Left lobe of liver (tissue), 2 donors: ENCODE data around the gene CBLIF. TPM values are rescaled to one million over a fixed set of nuclear protein-coding genes. Genes with fewer than 3 reads are reported as not detected.
"Not testable (repeated sequence)": the region's sequence is repeated elsewhere in the genome, so short reads cannot be mapped to it uniquely, and the experiment has no call there.

Experiments
- ATAC-seq: fragments of 200-7000 bp; cut with Tn5 transposase; one replicate; pipeline ENCODE4 v1.9.1; 2020; ENCODE audit warnings: mild to moderate bottlenecking, moderate library complexity
- DNase-seq: peaks from one replicate; pipeline ENCODE4 v3.0.0-alpha.2; 2020; ENCODE audit warnings: low spot score
- total RNA-seq: library from RNA; stranded (reverse); gene quantifications from one replicate; pipeline ENCODE4 v1.2.1, GENCODE V29; 2021
- donor health status: DM: no; HTN: no; CAD: no; lungs with moderate emphysema.
- donor health status: DM: no; HTN: yes; CAD: no.

Gene CBLIF
- total RNA-seq, 1 donor from 2014 or later: not detected

DNA sequence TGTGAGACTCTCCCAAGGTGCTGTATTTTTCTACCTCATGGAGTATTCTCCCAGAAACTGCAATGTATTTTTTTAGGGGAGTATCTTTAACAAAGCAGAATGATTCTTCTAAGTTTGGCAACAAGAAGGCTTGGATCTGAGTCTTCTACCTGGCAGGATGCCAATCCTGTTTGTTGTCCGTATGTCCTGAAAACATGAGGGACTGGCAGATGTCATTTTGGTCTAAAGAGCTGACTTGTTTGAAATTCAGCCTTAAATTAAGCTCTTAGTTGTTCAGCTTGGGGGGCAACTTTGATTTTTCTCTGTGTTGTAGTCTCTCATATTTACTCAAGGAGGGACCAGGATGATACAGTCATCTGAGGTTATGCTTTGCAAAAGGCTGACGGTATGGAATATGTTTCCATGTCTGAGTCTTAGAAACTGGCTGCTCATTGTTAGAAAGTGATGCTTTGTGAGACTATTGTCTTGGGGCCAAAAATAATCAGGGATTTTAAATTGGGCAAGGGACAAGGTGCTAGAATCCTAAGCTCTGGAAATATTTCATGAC is 44.1 kb downstream of the CBLIF start:
- no peak for DNase-seq

DNA sequence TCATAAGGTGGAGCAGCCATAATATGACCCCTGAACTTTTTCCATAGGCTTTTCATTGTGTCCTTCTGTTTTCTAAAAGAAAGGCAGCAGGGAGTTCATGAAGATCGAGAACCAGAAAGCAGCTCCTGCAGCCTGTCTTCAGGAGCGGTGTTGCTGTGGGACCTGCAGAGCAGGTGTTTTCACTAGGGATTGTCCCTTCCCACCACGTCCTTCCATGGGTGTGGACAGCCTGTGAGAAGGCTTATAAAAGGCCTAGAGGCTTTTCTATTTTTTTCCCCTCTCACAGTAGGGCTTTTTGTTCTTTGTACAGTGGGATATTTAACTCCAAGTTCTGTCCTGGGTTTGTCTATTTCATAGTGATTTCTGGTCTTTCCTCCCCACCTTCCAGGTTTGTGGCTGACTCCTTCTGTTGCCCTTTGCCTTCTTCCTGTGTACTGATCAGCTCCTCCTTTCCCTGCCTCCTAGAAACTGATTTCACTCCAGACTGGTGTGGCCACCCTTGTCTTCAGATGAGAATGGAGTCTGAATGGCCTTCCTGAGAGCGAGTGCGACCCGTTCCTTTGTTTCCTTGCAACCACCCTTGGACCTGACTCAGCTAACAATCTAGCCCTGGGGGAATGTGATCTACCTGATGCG is 44.8 kb downstream of the CBLIF start:
- no peak for ATAC-seq
- no peak for DNase-seq

More for the DNA sequence above, 44.1 kb downstream of the CBLIF start:
- no peak for ATAC-seq

DNA sequence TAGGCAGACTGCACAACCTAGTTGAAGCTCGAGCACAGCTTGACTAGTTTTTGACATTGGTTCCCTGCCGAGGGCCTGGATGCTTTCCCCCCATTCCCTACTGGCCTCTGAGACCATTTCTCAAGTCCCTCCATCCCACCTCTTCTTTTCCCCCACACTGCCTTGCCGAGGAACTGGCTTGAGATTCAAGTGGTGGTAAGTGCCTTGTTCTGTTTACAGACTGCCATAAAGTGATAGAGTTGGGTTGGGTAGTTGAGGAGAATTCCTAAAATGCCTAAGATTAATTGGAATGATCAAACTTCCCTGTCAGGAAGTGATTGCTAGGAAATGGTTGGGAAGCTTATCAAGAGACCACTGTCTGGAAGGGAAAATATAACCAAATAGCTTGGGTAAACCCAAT is 50.9 kb downstream of the CBLIF start:
- DNase-seq (no peak), ATAC-seq (no peak)

DNA sequence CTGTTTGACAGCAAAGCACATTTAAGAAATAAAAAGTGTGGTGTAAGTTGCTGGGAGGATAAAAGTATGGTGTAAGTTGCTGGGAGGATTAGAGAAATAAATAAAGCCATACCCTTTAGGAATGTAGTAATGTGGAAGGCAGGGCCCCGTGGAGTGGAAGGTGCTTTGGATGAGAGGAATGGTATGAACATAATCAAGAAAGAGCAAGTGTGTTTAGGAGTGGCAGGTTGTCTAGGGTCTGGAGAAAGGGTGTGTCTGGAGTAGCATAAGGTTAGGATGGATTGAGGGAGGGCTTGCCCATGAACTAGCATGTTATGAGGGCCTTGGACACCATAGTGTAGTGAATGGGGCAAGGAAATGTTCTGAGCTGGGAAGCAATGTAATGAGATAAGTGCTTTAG is 52.8 kb downstream of the CBLIF start:
- no peak for ATAC-seq

DNA sequence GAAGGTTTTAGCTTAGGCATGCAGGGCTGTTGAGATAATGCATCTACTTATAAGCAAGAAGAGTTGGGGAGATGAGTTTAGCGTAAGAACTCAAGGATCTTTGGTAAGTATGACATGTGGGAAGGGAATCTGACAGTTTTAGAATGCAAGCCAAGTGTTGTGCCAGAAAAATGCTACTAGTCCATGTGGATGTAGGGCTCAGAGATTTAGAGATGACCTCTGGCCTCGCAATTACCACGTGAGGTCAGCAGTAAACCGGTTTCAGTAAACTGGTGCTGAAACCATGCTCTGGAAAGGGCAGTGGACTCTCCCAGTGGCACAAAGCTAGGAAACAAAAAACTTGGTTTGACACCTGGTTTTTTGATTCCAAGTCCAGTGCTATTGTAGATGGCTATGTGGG is 53.7 kb downstream of the CBLIF start:
- DNase-seq: peak; percentile 60
- peak; percentile 91 for ATAC-seq

More for the DNA sequence above, 52.8 kb downstream of the CBLIF start:
- no peak for DNase-seq

DNA sequence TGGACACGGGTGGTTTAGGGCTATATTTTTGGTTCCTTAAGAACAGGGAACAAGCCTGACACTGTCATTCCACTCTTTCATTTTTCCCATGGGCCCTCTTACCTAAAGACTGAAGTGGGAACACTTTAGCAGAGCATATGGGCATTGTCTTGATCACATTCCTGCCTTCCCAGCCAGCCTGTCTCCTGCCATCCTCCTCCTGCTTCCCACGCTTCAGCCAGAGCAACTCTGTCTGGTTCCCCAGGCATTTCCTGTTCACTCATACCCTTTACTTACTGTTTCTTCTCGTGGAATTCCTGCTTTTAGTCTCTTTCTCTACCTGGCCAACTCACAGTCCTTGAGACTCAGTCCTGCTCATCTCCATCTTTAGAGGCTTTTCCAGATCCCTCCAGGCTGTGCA is 57.5 kb downstream of the CBLIF start:
- ATAC-seq: no peak
- DNase-seq: no peak

DNA sequence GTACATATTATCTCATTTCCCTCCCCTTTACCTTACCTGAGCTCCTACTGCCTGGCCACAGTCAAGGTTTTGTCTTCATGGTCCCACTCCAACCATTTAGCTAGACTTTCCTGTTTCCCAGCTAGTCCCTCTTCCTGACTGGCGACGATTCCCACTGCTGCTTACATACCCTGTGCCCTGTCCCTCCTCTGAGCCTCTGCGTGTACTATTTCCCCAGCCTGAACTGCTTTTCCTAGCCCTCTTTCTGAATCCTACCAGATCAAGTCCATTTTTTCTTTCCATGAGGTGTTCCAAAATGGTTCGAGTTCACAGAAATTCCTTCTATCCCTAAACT is 58.1 kb downstream of the CBLIF start:
- DNase-seq (no peak), ATAC-seq (no peak)

DNA sequence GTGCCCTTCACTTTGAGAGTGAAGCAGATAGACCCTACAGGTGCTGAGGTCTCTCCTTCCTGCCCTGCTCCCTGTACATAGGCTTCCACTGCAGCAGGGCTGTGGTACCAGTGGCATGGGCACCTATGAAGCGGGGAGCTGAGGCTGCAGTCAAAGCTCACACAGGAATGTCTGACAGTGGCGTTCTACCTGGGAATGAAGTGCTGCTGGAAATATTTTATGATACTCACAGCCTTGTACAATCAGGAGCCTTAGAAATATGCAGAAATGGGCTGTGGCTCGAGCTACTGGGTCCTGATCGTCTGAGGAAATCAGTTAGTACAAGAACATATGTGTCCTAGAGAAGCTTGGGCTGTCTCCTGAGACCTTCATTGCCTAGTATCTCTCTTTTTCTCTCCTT is 59.5 kb downstream of the CBLIF start:
- no peak for ATAC-seq
- no peak for DNase-seq

DNA sequence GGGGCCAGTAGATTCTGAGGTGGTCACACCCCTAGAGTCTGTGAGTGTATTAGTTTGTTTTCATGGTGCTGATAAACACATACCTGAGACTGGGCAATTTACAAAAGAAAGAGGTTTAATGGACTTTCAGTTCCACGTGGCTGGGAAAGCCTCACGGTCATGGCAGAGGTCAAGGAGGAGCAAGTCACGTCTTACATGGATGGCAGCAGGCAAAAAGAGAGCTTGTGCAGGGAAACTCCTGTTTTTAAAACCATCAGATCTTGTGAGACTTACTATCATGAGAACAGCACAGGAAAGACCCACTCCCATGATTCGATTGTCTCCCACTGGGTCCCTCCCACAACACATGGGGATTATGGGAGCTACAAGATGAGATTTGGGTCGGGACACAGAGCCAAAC is 60.9 kb downstream of the CBLIF start:
- ATAC-seq, DNase-seq: not testable (repeated sequence)

DNA sequence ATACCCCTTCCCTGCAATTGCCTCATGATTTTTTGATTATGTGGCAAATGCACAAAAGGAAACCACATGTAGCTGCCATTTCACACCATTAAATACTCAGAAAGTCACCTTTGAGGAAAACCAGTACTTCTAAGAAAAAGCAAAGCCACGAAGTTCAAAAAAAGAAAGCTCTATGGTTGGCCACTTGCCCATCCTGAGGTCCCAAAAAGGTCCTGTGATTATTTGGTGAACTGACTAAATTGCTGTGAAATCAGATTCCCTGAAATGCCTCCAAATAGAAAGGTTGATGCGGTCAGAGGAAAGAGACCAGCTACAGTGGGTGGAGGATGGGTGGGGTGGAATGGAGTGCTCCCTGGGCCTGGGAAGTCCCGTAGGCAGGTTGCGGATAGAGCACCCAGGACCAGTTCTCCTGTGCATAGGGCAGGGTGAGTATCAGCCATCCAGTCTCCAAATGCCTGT is 61.6 kb downstream of the CBLIF start:
- no peak for ATAC-seq

DNA sequence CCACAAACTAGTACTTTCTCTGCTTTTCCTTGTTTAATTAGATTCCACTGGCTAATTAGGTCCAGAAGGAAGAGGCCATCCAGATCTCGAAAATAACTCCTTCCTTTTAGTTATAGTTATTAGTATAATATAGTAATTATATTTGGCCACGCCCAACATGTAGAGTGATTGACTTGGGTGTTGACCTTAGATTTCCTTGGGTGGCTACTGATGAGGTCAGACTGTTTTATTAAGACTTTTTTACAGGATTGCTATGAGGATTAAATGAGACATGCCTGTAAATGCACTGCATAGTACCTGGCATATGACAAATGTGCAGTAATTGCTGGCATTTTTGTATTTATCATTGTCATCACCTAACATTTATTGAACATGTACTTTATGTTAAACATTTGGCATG is 63.2 kb downstream of the CBLIF start:
- no peak for ATAC-seq
- DNase-seq: no peak

More for the DNA sequence above, 61.6 kb downstream of the CBLIF start:
- DNase-seq: no peak

DNA sequence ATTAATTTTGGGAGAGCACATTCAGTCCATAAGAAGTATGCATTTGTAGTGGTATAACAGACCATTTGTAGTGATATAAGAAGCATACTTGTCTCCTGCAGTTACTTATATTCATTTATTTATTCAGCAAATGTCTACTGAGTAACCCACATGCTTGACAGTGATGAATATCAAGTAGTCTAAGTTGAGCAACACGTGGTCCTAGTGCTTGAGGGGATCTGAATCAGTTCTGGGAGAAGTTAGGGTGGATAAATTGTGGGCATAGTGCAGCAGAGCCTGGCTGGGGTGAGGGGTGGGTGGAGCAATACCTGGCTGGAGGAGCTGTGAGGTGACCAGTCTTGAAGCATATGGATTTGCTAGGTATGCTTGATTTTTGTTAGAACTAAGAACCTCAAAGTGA is 65.8 kb downstream of the CBLIF start:
- no peak for ATAC-seq
- DNase-seq: no peak

Other genes starting within 250 kb of the CBLIF start
- 57.7 TPM for gene OSBP, start 229.7 kb downstream of the CBLIF start, total RNA-seq
- 16.7 TPM for gene PATL1, start 176.5 kb downstream of the CBLIF start, total RNA-seq
- gene OR10V1, start 131.7 kb downstream of the CBLIF start, total RNA-seq: not detected
- 3.8 TPM for gene STX3, start 90.1 kb downstream of the CBLIF start, total RNA-seq
- gene MRPL16, start 34.7 kb downstream of the CBLIF start, total RNA-seq: 34.3 TPM
- 0.45 TPM for gene TCN1, start 21.0 kb upstream of the CBLIF start, total RNA-seq
- not detected for gene OOSP3, start 33.3 kb upstream of the CBLIF start, total RNA-seq
- gene OOSP1, start 92.9 kb upstream of the CBLIF start, total RNA-seq: not detected
- gene OOSP4A, start 118.5 kb upstream of the CBLIF start, total RNA-seq: not detected
- gene OOSP4B, start 171.7 kb upstream of the CBLIF start, total RNA-seq: not detected
- not detected for gene OOSP2, start 194.9 kb upstream of the CBLIF start, total RNA-seq
- 0.25 TPM for gene MS4A3, start 211.2 kb upstream of the CBLIF start, total RNA-seq
- 0.15 TPM for gene MS4A2, start 243.2 kb upstream of the CBLIF start, total RNA-seq